HS-27A (cell line): ENCODE data around the gene GTF3C4.

Experiments used
- DNase-seq: peaks from one replicate; pipeline ENCODE4 v3.0.0-alpha.2; 2012; ENCODE audit warnings: low read depth, missing footprints

The GTF3C4 gene, protein sequence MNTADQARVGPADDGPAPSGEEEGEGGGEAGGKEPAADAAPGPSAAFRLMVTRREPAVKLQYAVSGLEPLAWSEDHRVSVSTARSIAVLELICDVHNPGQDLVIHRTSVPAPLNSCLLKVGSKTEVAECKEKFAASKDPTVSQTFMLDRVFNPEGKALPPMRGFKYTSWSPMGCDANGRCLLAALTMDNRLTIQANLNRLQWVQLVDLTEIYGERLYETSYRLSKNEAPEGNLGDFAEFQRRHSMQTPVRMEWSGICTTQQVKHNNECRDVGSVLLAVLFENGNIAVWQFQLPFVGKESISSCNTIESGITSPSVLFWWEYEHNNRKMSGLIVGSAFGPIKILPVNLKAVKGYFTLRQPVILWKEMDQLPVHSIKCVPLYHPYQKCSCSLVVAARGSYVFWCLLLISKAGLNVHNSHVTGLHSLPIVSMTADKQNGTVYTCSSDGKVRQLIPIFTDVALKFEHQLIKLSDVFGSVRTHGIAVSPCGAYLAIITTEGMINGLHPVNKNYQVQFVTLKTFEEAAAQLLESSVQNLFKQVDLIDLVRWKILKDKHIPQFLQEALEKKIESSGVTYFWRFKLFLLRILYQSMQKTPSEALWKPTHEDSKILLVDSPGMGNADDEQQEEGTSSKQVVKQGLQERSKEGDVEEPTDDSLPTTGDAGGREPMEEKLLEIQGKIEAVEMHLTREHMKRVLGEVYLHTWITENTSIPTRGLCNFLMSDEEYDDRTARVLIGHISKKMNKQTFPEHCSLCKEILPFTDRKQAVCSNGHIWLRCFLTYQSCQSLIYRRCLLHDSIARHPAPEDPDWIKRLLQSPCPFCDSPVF

DNA sequence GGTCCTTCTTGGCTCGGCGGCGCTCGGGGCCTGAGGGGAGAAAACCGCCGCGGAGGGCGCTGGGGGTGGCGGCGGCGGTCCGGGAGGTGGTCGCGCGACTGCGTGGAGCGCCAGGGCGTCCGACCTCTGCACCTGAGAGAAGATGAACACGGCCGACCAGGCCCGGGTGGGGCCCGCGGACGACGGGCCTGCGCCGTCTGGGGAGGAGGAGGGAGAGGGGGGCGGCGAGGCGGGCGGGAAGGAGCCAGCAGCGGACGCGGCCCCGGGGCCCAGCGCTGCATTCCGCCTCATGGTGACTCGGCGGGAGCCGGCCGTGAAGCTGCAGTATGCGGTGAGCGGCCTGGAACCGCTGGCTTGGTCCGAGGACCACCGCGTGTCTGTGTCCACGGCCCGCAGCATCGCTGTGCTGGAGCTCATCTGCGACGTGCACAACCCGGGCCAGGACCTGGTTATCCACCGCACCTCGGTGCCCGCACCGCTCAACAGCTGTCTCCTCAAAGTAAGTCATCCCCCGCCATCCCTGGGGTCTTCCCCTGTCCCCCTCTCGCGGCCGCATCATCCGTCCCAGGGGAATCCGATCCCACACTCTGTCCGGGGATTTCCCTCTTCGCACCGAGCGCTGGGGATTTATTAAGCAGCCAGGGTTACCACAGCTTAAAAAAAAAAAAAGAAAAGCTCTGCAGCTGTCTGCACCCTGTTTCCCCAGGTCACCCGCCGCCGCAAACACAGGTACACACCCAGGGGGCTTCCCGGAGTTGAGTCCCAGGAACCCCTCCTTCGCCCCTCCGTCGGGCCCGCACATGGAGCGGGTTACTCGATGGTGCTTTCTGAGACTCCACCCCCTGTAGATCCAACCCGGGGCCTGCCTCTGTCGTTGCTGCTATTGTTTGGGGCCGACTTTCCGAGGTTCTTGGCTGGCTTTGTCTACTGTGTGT lies at the start of gene GTF3C4:
GTF3C4 (plus strand) TSS at position 8 of the 935 bp plus-strand sequence; CDS start at position 143, 135 bp downstream.
- no peak for DNase-seq

DNA sequence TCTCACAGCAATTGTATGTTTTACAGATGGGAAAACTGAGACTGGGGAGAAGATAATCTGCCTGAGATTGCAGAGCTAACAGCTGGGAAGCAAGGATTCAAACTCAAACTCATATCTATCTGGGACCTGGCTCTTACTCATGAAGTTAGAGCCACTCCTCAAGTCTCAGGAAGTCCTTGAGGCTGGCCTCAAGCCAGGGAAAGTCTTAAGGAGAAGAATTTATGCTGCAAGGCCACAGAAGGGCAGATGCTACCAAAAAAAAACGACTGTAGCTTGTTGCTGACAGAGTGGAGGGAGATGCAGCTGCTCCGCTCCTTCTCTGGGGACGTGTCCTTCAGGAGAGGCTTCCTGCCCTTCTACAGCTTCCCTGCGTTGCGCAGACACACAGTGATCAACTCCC lies 48.1 kb upstream of the GTF3C4 start:
- DNase-seq, result no peak

DNA sequence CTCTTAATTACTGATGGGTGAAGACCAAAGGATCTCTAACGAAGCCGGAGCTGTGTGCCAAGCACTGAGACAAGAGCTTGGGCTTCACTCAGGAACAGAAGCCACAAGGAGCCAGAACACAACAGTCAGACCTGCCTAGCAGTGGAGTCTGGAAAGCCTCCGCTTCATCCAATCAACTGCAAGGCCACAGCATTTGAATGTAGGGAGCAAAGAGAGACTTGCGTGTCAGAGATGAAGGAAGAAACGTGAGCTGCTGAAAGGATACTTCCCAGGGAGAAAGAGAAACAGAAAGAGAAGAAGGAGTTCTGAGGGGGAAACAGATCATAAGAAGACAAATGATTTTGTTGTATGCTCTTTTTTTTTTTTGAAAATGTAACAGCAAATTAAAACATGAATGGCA lies 44.0 kb upstream of the GTF3C4 start:
- no peak for DNase-seq

DNA sequence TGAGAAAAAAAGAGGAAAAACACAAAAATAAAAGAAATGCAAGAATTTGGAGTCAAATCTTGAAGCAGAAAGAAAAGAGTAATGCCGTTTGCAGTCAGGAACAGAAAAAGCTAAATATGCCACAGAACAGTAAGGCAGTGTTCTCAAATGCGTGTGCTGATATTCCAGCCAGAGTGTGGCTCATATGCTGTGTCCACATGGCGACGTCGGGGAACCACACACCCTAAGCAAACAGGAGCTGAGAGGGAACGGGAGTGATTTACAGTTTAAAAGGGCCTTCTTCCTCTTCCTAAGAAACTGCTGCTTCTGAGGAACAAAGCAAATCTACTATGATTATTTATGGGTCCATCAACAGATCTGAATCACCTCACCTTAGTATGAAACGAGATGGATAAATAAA lies 43.2 kb upstream of the GTF3C4 start:
- DNase-seq, result no peak

DNA sequence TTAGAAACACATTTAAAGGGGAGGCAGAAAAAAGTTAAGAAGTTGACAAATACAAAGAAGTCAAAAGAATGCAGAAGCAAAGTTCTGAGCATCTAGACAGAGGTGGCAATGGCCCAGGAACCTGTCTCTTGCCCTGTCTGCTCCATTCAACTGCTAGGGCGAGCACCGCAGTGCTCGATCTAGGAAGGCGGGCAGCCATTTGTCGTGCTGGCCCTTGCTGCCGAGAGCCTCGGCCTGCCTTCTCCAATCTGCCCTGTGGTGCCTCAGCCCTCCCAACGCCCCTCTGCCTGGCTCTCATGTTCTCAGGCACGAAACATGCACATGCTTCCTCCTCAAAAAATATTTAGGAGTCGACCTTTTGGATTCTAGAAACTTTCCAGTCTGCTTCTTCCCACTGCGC lies 42.7 kb upstream of the GTF3C4 start:
- no peak for DNase-seq

DNA sequence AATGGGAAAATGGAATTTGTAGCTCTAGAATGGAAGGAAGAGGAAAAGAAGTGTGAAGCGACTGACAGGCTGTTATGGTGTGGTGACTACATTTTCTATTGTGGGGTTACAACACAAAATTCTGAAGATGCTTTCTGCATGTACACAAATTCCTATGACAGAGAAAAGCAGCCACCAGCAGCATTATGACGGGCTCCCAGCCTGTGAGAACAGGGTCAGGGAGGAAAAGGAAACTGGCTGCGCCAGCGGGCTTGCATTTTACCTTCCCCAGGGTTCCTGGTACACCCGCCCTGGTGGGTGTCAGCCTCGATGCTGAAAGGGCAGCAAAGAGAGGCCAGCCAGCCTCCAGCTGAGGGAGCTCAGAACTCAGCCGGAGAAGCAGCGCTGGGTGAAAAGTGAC lies 41.5 kb upstream of the GTF3C4 start:
- no peak for DNase-seq

DNA sequence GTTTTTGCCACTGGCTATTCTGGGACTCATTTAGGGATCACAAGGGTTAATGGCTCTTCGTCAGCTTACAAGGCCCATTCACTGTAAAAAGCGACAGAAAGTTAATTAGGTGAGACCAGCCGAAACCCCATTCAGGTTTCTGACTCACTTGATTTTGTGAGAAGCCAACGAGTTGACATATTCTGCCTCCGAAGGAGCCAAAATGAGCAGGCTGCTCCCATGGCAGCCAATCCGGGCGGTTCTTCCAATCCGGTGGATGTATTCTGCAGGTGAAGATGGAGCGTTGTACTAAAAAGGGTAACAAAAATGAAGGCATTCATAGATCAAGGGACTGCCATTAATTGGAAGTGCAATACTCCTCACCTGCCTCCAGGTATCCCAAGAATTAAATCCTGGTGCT lies 40.1 kb upstream of the GTF3C4 start:
- DNase-seq, result no peak

DNA sequence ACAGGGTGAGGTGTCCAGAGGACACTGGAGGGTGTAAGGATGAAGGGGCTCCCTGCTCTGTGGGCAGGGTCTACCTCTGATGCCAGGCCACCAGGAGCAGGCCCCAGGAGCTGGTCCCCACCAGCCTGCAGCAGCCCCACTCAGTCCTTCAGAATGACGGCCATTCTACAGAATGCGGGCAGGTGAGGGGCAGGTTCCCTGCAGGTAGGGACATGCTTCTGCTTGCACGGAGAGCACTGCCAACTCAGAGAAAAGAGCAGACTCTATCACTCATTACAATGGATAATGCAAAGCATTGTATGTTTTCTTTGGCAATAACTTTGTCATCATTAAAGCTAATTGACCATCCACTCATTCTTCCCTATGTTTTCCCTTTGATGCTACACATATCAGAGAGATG lies 39.5 kb upstream of the GTF3C4 start:
- DNase-seq, result no peak

DNA sequence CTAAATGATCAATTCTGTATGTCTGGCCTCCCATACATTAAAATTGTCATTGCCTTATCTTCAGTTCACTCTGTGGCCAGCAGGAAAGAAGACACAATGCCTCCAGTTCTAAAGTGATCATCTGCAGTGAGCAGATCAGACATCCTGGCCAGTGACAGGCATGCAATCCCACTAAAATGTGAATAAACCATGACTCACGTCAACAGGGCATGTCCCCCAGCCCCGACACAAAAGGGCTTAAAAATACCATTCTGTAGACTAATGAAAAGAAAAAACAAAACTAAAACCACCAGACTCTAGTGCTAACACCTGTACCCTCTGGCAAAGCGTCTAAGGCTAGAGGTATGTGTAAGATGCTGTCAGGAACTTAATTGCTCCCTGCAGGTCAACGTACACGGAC lies 39.0 kb upstream of the GTF3C4 start:
- no peak for DNase-seq

DNA sequence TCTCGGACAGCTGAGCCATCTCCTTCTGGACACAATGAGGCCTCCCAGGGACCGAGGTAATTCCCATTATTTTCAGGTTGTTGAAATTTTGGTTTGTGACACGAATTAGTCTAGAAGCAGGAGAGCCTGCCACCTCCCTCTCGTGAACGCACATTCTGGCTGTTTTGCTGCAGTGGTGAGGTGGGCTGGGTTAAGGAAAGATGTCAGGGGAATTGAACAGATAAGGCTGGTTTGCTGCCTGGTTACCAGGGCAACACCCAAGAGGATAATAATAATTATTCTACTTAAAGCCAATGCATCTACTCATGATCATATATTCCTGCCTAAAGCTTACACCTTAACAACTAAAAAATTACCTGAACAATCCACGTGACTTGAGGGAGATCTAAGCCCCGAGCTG lies 38.6 kb upstream of the GTF3C4 start:
- DNase-seq, result no peak

DNA sequence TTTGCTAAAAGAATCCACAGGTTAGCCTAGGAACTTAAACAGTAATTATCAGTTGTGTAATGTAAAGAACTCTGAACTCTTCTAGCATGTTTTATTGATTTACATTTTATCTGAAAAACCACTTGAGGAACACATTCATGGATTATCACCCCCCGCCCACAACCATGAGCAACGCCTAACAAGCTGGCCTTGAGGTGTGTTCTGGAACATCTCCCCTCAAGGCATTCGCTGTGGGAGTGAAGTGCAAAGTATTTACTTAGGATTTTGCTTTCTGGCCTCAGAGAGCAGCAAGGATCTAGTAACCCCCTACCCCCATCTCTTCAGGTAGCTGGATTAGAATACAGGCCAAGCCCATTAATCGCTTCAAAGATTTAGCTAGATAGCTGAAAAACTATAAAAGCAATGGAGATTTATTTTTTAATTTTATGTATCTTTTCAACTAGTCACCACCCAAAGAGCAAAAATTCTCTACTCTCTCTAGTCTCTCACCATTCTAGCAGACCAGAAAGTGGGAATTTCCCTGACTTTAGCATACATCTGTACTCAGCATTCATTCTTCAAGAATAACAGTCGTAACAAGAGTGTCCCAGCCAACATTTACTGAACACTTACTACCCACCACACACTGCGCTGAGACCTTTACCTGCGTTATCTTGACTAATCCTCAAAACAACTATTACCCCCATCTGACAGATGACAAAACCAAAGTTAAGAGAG lies 37.7 kb upstream of the GTF3C4 start:
- no peak for DNase-seq

DNA sequence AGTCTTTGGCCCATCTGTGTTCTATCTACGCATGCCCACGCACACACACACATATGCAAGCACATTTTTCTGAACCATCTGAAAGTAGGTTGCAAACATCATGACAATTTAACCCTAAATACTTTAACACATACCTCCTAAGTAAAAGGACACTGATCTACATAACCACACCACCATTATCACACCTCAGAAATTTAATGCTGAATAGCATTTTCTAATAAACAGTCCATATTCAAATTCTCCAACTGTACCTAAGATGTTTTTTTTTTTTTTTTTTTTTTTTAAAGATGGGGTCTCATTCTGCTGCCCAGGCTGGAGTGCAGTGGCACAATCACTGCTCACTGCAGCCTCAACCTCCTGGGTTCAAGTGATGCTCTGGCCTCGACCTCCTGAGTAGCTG lies 35.9 kb upstream of the GTF3C4 start:
- DNase-seq, result no peak

DNA sequence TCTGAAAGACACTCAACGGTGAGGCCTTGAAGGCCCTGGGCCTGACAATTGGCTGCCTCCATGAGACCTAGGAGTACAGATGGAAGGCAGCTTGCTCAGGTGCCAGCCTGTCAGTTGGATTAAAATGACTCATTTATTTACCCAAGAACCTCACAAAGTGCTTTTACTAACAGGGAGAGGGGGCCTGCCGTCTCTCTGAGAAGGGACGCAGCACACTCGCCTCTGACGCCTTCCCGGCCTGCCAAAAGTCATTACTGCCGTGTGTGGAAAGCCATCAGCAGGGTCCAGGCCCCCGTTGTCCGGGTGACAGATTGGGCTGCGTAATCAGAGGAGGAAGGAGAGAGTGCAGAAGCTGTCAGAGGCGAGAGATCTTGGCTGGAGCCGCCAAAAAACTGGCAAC lies 32.9 kb upstream of the GTF3C4 start:
- no peak for DNase-seq

DNA sequence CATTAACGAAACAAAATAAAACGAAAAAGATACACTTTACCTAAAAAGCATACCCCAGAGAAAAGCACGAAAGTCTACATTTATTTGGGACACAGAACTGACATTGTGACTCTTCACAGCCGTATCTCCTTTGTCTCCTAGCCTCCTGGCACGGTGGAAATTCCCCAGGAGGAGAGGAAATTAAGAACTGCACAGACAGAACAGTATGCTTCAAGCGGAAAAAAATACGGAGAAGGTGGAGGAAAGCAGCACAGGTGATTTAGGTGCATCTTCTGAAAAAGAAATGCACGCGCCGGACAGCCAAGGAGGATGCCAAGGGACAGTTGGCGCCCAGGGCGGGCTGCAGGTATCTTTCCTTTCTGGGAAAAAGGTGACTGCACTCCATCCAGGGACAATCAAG lies 32.5 kb upstream of the GTF3C4 start:
- DNase-seq, result no peak

DNA sequence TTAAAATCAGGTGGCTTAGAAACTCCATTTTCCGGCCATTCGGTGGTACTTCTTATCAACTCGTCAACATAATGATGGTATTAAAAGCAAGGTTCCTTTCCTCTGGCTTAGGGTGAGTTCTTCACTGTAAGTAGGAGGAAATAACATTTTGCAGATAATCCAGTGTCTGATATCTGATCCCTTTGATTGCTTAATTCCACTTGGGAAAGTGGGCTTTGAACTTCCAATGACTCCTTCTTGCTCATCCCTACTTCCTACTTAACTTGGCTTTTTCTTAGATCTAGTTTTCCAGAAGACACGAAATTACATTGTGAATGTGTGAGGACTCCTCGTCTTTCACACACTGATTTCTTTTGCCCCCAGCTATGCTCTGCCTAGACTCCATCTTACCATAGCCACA lies 32.0 kb upstream of the GTF3C4 start:
- DNase-seq, result no peak

DNA sequence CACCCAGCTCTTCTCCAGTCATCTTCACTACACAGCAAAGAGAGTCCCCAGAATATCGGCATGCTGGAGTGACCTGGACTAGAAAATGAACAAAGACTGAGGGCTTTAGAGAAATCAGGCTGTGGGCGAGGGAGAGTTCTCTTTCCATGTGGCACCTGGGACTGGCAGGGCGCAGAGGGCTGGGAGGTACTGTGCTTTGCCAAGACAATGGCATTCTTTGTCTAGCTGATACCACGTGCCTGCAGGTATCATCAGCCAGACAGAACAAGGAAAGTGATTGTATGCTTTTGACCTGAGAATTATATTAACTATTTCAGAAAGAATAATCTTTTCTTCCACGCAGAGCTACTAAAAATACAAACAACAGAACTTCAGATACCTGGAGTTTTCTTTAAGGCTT lies 30.9 kb upstream of the GTF3C4 start:
- no peak for DNase-seq

DNA sequence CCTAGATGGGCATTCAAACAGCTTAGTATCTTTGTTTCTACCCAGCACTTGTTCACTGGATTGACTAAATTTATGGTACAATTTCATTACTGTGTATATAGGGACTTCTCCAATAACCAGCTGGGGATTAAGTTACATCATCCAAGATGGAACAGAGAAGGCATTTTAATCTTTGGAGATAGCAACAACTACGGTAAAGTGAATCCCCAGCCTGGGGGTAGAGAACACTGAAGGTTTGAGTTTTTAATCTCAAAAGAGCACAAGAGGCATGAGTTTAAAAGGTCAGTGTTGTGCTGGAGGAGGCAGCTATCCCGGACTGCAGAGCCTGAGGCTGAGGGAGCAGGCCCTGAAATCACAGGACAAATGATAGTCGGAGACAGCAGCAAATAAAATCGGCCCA lies 29.0 kb upstream of the GTF3C4 start:
- no peak for DNase-seq

DNA sequence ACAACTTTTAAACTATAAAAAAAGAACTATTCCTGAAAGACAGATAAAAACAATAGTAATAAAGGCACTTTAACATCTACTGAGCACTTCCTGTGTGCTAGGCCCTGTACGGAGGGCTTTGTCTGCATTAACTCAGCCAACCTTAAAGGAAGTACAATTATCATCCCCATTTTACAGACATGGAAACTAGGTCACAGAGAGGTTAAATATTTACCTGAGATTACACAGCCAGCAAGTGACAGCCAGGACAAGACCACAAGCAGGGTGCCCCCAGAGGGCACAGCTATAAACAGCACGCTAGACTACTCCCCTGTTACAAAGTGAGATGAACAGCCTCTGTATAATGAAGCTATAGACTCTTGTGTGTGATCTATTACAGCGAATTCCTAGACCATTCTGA lies 26.0 kb upstream of the GTF3C4 start:
- DNase-seq, result no peak

DNA sequence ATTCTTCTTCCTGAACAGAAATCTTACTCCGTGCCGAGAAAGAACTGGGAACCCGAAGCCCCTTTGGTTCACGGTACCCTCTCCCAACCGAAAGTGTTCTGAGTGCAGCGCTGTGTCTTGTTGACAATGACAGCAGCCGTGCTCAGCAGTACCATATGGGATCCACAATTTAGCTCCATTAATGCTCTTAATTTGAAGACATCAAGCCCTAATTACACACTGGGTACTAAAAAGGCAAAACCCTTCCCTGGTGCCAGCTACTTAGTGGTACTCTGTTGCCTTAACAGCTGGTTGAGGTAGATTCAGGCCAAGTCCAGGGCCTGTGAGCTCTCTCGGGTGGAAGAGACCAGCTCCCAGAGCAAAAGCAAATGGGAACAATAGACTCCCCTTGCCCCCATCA lies 25.0 kb upstream of the GTF3C4 start:
- DNase-seq, result no peak

DNA sequence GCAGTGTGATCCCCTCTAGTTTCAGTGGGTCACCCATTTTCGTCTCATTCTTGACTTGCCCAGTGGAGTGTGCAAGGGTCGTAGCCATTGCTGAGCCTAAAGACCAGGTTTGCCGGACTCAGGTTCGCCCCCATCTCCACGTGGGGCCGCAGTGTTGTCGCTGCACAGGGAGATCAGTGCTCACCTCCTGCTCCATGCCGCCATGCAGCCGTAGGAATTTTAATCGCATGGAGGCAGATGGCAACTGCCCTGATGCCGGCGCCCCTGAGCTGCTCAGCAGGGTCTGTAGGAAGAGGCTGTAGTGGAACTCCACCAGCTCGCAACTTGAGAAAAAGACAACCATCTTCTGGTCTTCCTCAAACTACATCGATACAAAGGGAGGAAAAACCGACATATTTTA lies 24.6 kb upstream of the GTF3C4 start:
- no peak for DNase-seq

DNA sequence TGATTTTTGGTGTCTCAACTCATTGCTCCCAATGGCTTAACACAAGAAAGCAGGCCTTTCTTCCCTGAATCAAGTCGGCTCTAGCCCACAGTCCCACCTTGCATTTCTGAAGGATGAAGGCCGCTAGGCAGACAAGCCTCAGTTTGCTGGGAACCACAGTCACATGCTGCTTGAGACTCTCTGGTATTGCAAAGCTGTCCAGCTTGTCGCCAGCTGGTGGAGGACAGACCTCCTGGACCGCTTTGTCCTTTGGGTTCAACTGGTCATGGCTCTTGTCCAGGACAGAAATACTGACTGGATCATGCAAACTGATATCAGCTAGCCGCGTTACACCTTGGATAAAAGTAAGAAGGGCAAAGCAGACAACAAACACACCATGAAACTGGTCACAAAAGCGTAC lies 23.5 kb upstream of the GTF3C4 start:
- no peak for DNase-seq

DNA sequence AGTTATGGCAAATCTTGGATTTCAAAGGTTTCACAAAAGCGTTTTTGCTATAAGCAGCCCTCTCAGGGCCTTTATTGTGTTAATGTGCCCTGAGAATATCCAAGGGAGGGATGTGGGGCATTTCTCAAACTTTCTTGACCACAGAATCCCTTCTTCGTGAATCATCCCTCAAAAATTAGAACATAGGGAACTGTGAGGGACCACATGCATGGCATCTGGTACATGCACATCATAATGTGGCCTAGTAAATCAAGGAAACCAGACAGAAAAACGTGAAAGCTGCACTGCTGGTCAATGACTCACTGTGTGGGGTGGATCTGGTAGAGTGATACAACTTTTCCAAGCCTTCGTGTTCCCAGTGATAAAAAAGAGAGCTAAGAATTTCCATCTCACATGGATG lies 22.9 kb upstream of the GTF3C4 start:
- peak; percentile 81 for DNase-seq
